ENCODE data around the gene FGF4.

- TF ChIP-seq EZH2 (IDR thresholded peaks at IDR 0.05; ENCODE audit: insufficient read depth, low read length) (no peak), CTCF (IDR thresholded peaks at IDR 0.05; ENCODE audit: insufficient read depth, low read depth, low read length) (no peak)
These were observed 46.4 kb upstream of the FGF4 start for GRCh38 chr11:69821511-69822040.

Data from astrocyte (in vitro differentiated cells and primary cell).